NCI-H146 (cell line): Measurements from ENCODE around the gene CYCS.
"Not testable (repeated sequence)": the region's sequence is repeated elsewhere in the genome, so short reads cannot be mapped to it uniquely, and the experiment has no call there.

Source experiments
- DNase-seq: peaks from one replicate; lab custom pipeline; 2025; lab: John Stamatoyannopoulos, UW

The CYCS gene

DNA sequence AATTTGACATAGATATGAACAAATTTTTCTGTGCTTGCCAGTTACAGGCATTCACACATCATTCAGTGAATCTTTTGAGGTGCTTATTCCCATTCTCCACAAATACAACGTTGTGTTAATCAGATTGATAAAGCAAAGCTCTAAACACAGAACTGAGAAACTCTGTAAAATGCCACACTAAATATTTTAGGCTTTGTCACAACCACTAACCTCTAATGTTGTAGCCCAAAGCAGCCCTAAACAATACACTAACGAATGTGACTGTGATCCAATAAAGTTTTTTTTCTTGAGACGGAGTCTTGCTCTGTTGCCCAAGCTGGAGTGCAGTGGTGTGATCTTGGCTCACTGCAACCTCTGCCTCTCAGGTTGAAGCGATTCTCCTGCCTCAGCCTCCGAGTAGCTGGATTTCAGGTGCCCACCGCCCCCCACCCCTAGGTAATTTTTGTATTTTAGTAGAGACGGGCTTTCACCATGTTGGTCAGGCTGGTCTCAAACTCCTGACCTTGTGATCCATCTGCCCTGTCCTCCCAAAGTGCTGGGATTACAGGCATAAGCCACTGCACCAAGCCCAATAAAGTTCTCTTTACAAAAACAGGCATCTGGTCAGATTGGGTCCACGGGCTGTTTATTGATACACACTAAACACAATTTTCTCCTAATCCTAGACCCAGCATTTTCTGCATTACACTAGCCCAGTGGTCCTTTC lies 6.9 kb downstream of the CYCS start:
- no peak for DNase-seq

DNA sequence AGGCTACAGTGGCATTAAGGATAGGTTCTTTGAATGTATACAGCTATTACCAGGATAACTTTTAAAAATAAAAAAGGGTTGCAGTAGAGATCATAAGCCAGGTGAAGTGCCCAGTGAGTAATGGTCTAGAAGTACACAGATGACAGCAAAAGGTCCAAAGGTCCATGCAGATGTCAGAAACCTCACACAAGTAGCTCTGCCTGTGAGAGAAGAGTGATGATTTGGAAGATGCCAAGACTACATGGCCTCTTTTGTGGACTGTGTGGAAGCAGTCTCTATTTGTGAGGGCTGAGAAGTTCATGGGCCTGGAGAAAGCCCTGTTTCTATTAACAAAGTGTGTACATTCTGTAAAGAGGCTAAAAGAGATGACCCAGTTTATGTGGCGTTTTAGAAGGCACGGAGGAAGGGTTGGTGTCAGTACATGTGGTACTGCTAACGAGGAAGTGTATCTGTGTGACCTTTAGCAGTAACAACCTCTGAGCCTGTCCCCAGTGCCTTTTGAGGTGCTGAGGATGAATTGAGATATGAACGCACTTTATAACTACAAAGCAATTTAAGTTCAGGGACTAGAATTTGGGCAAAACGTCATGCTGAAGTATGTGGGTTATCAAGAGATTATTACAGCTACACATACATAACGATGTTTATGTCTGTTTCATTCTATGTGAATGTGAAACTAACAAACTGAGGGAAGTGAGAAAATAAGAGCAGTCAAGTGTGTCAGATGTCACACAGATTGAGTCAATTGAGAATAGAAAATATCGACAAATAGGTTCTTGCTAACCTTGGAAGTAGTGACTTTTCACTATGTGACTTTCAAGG lies 7.6 kb downstream of the CYCS start:
- DNase-seq = no peak

DNA sequence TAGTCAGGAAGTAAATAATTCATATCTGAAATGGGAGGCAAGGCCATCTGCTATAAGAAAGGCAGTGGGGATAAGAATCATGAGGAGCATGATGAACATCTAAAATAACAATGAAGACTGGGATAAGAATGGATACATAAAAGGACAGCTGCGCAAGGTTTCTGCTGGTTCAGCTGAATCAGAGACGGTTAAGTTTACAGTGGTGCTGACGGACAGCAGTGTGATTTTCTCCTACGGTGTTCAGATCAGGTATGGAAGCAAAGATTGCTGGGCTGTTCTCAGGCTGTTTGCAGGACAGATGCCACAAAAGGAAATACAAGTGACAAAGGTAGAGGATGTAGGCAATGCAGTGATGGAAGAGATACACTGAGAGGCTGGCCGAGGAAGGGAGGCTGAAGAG lies 8.4 kb downstream of the CYCS start:
- DNase-seq = no peak

DNA sequence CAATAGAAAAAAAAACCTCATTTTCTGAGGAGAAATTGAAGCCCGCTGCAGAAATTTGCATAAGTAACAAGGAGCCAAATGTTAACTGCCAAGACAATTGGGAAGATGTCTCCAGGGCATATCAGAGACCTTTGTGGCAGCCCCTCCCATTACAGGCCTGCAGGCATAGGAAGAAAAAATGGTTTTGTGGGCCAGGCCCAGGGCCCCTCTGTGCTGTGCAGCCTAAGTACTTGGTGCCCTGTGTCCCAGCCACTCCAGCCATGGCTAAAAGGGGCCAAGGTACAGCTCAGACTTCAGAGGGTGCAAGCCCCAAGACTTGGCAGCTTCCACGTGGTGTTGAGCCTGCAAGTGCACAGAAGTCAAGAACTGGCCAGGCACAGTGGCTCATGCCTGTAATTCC lies 14.5 kb downstream of the CYCS start:
- not testable (repeated sequence) for DNase-seq

DNA sequence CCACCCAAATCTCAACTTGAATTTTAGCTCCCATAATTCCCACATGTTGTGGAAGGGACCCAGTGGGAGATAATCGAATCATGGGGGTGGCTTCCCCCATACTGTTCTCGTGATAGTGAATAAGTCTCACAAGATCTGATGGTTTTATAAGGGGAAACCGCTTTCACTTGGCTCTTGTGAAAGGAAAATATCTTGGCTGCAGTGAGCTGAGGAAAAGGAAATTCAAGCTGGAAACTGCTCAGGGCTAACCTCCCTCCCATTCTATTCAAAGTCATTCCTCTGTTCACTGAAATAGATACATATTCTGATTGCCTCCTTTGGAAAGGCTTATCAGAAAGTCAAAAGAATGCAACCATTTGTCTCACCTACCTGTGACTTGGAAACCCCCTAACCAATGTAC lies 15.8 kb downstream of the CYCS start:
- DNase-seq = no peak

DNA sequence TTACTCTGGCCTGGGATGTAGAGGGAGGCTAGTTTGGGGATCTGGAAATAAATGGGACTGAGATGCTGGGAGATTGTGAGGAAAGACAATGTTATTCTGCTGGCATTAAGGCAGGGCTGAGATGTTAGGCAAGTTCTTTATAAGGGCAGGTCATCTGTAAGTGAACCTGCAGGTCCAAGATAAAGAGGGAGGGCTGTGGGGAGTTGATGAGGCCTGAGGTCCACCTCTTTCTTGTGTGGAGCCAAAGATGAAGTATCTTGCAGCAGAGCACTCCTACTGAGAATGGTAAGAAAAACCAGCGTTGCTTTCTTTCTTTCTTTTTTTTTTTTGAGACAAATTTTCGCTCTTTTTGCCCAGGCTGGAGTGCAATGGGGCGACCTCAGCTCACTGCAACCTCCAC lies 19.1 kb downstream of the CYCS start:
- DNase-seq = no peak

DNA sequence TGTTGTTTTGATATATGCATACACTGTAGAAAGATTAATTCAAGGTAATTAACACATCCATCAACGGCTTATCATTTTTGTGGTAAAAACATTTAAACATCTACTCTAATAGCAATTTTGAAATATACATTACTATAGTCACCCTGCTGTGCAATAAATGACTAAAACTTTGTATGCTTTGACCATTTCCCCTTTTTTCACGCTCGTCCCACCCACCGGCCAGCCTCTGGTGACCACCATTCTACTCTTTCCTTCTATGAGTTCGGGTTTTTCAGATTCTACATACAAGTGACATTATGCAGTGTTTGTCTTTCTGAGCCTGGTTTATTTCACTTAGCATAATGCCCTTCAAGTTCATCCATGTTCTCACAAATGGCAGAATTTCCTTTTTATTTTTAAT lies 21.3 kb downstream of the CYCS start:
- DNase-seq = no peak

DNA sequence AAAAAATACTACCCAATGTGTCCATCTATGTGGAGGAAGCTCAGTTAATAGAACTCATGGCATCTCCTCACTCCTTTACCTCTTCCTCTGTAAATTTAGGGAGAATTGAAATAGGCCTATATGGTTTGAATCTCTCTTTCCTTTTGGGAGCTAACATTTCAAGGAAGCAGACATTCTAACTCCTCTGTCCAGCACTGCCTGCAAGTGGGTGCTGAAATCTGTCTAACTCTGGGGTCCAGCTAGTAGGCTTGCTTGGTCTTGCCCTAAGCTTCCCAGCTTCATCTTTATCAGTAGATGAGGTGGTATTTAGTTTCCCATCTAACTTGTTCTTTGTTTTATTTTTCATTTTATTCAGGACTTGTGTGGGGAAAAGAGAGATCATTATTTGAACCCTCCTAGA lies 23.2 kb downstream of the CYCS start:
- DNase-seq = no peak

DNA sequence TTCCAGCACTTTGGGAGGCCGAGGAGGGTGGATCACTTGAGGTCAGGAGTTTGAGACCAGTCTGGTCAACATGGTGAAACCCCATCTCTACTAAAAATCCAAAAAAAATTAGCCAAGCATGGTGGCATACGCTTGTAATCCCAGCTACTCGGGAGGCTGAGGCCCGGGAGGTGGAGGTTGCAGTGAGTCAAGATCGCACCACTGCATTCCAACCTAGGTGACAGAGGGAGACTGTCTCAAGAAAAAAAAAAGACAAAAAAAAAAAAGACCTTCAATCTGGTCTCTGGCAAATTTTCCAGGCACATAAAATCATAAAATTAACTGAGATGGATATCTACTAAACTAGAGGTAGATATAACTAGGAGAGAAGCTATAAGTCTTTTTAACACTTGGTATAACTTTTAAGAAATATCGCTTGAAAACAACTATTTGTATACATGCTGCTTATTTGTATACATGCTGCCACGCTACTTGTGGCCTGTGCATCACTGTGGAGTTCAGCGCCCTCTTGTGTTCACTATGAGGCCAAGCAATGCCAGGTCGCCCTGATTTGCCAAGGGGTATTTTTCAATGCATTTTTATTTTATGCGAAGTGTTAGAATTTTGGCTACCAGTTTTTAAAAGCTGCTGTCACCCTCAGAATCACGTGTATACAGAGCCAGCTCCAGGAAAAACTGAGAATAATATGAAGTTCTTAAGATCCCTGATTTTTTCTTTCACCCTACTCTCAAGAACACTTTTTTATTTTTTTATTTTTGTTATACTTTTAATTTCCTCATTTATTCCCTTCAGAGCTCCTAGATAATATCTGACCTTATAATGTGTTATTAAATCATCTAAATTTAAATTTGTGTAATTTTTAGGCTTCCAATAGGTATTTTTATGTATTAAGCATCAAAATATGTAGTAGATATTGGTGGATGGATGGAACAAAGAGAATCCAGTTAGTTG lies 26.7 kb downstream of the CYCS start:
- peak; percentile 60 for DNase-seq

DNA sequence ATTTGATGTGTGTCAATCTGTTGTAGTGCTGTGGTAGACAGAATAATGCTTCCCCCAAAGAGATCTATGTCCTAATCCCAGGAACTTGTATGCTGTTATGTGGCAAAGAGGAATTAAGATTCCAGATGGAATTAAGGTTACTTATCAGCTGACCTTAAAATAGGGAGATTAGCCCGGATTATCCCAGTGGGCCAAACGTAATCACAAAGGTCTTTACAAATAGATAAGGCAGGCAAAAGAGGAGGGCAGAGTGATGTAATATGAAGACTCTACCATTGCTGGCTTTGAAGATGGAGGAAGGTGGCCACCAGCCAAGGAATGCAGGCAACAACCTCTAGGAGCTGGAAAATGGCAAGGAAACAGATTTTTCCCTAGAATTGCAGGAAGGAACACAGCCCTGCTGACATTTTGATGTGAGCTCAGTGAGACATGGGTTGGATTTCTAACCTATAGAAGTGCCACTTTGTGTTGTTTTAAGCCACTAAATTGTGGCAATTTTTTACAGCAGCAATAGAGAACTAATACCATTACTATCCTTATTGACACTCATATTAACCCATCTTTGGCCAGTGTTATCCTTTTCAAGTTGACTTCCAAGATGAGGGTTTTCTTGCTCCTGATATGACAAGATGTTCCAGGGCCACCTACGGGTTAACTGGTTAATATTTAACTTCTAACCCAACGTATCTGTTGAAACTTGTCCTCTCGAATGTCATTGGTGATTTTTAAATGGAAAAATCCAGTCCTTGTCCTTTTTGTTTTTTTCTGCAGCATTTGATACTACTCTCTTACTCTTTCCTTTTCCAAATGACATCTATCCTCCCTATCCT lies 29.3 kb downstream of the CYCS start:
- no peak for DNase-seq

DNA sequence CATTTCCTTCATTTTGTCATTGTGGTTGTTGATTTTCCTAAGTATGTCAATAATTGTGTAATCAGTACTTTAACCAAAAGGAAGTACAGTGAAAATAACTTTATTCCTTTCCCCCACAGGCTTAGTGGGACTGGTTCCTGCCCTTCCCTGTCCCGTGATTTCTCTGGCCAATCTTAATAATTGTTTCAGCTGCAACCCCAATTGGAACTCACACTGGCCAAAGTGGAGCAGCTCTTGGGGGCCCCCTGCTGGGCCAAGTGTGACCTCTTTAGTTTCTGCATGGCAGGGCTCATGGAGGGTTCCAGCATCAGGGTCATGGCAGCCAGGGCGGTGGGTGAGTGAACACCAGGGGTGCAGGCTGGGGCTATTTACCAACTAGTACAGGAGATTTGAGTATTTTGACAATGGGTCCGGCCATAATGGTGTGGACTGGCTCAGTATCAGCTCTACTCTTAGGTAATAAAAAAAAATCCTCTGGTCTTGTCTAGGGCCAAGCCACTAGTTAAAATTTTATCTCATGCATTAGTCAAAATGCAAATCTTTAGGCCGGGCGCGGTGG lies 31.7 kb downstream of the CYCS start:
- DNase-seq = peak; percentile 81

DNA sequence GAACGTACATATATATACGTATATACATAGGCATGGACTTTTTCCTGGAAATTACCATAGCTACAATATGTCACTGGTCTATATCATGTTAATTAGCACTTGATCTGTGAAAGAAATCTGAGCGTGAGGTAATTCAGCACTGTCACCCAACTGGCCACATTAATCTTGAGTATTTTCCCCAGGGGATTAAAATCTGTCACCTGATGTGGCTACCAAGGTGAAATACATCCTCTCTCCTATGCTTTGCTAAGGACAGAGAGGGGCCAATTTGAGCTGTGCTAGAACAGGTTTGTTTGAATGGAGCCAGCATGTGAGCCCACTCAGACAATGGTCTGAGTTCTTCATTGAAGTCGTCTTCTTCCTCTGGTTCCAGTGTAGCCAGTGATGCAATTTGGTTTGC lies 33.3 kb downstream of the CYCS start:
- peak; percentile 2 for DNase-seq

DNA sequence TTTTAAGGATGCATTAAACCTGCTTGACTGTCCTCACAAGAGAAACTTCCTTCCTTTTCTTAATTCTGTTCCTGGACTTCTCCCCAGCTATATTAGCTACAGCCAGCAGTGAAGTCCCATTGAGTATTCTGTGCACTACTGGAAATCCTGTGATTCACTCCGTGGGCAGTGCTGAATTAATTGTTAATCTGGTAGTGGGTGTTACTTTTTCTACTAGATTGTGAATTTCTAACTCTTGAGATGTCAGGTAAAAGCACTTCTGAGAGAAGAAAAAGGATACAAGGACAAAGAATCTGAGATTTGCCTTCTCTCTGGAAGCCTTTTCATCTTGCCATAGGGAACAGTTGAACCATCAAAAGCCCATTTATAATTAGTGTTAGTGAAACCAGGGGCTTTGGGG lies 33.9 kb downstream of the CYCS start:
- no peak for DNase-seq

DNA sequence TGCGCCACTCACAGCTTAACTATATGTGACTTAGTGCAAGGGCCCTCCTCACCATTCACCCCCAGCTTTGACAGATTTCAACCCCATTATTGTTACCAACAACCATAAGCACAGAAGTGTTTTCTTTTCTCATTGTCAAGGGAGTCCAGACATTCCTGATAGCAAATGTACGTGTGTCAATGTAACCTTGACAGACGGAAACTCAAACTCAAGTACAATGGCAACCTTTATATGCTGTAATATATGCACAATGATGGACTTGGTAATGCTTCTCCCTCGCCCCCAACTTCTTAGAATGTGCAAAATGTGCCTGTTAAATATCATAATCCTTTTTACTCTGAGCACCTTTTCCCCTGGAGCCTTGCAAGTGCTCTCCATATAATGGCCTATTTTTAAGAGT lies 34.7 kb downstream of the CYCS start:
- DNase-seq = no peak

DNA sequence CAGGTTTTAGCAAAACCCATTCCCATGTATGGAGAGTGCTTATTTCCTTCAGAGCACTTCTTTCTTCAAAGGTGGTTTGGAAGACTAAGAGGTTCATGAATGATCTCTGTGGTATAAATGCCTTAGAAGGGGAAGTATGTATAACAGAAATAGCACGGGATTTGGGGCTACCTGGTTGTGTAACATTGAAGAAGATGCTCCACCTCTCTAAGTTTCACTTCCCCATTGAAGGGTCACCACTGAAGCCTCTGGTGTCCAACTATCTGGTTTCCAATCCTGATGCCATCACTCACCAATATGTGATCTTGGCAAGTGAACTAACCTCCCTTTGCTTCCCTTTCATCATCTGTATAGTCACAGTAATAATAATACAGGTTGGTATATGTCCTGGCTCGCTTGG lies 37.2 kb downstream of the CYCS start:
- no peak for DNase-seq

DNA sequence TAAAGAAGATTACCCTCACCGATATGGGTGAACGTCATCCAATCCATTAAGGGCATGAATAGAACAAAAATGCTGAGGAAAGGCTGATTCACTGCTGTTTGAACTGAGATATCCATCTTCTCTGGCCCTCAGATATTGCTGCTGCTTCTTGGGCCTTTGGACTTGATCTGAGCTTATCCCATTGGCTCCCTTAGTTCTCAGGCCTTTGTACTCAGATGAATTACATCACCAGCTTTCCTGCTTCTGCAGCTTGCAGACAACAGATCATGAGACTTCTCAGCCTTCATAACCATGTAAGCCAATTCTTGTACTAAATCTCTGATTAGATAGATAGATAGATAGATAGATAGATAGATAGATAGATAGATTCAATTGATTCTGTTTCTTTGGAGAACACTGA lies 40.2 kb downstream of the CYCS start:
- no peak for DNase-seq

DNA sequence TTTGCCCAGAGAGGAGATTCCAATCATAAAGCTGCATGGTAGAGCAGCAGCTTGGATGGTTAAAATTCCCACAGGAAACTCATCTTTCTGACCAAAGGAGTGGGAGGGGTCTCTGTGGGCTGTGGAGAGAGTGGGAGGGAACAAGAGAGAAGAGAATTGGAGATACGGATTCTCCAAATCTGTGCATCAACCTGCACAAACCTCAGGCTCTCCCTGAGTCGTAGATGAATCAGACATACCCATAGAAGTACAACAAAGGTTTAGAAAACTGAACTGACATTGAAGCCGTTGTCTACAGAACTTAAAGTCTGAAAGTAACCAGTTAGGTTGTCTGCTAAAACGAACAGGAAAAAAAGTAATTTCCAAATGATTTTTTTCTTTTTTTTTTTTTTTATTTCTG lies 41.9 kb downstream of the CYCS start:
- no peak for DNase-seq

DNA sequence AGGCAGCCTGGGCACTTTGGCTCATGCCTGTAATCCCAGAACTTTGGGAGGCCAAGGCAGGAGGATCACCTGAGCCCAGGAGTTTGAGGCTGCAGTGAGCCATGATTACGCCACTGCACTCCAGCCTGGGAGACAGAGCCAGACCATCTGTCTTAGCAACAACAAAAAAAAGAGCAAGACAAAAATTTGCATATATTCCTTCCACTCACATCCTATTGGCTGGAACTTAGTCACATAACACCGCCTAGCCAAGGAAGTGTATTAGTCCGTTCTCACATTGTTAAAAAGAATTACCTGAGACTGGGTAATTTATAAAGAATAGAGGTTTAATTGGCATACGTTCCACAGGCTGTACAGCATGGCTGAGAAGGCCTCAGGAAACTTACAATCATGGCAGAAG lies 43.0 kb downstream of the CYCS start:
- not testable (repeated sequence) for DNase-seq

DNA sequence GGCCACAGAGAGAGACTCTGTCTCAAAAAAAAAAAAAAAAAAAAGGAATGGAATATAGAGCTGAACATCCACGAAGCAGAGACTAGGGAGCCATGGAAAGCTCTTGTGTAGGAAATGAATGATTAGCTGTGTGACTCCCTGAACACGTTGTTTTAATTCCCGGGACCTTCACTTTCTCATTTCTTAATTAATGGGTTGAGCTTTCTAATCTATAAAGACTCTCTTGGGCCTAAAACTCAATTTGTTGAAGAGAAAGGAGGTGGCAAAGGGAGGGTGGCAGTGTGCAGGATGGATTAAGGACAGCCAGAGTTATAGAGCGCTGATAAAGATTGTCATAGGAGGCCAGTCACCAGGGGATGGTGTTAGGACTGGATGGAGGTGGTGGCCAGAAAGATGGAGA lies 48.0 kb downstream of the CYCS start:
- no peak for DNase-seq

DNA sequence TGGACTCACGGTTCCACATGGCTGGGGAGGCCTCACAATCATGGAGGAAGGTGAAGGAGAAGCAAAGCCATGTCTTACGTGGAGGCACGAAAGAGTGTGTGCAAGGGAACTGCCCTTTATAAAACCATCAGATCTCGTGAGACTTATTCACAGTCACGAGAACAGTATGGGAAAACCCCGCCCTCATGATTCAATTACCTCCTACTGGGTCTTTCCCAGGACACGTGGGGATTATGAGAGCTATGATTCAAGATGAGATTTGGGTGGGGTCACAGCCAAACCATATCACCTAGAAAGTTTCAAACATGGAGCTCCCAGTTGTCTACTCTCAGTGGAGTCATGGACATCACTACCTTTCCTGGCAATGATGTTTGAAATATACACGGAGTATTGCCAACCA lies 49.6 kb downstream of the CYCS start:
- no peak for DNase-seq

DNA sequence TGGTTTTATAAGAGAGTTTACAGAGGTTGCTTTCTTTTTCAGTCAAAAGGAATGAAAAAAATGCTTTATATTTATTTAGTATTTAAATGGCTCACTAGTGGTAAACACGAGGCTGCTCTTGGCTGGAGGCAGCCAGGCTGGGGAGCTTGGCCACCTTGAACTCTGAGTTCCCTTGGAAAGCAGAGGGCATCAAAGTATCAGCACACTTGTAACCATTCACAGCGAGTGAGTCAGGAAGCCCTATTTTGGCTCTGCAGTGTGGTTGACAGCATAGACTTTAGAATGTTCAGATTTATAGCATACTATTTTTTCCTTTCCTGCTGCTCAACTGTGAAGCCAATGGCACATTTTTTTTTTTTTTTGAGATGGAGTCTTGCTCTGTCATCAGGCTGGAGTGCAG lies 51.6 kb downstream of the CYCS start:
- no peak for DNase-seq
